GM23338 (cell line): ENCODE data around the gene HELB.

Experiments
- CREB1 ChIP-seq: fragments of 250-450 bp; sonication (Bioruptor Pico); IDR thresholded peaks from 2 replicates; pipeline ENCODE4 v1.5.0; 2020; ENCODE audit warnings: low read depth, mild to moderate bottlenecking, moderate library complexity
- CTCF ChIP-seq, 2 experiments: fragments of 200-600 bp in 1 of 2; sonication (generic) in 1 of 2; conservative IDR thresholded peaks; 2 replicates each; pipeline versions ENCODE4 v1.5.1 to v1.6.1; 2016 to 2017; ENCODE audit warnings: antibody characterized with exemption in 2 of 2, low read depth in 2 of 2, mild to moderate bottlenecking in 2 of 2, moderate library complexity in 1 of 2
- JUNB ChIP-seq: IDR thresholded peaks from one replicate; pipeline ENCODE4 v1.6.1; 2016; ENCODE audit warnings: antibody characterized with exemption; ENCODE audit not compliant: unreplicated experiment

GRCh38 chr12:66331814-66332213 lies 29.5 kb downstream of the HELB start:
- TF ChIP-seq CTCF (conservative IDR thresholded peaks at IDR 0.05; ENCODE audit: low read depth in 2 of 2): no peak
- TF ChIP-seq JUNB: no peak
- TF ChIP-seq CREB1 (CRISPR knock-in tag): no peak
